Neural crest cell (in vitro differentiated cells): ENCODE data around the gene ARHGAP20. TPM values are rescaled to one million over a fixed set of nuclear protein-coding genes. Genes with fewer than 3 reads are reported as not detected.
A peak's percentile ranks its signal among the peaks of the same experiment; 100 is the strongest.

Experiments used
- DNase-seq: peaks from one replicate; pipeline ENCODE4 v3.0.0; 2021; ENCODE audit warnings: low read depth, mixed read lengths, low spot score
- H3K27ac Mint-ChIP-seq: one replicate; pipeline ENCODE4 v1.8.0; 2021; ENCODE audit warnings: mild to moderate bottlenecking, mixed read lengths; ENCODE audit not compliant: unreplicated experiment
- H3K27me3 Mint-ChIP-seq: 2 replicates; pipeline ENCODE4 v1.8.0; 2021; ENCODE audit warnings: low read depth, mild to moderate bottlenecking, mixed read lengths
- H3K36me3 Mint-ChIP-seq: 2 replicates; pipeline ENCODE4 v1.8.0; 2021; ENCODE audit warnings: low read depth, mild to moderate bottlenecking, mixed read lengths
- H3K4me1 Mint-ChIP-seq: 2 replicates; pipeline ENCODE4 v1.8.0; 2021; ENCODE audit warnings: mixed read lengths
- H3K4me3 Mint-ChIP-seq: one replicate; pipeline ENCODE4 v1.8.0; 2021; ENCODE audit warnings: mild to moderate bottlenecking, mixed read lengths
- H3K9me3 Mint-ChIP-seq: 2 replicates; pipeline ENCODE4 v1.8.0; 2021; ENCODE audit warnings: mixed read lengths
- long read RNA-seq: library from polyadenylated mRNA; unstranded; transcript quantifications from one replicate; pipeline ENCODE4 v2.0.0, GENCODE V29; 2020
- total RNA-seq: library from RNA; stranded (reverse); gene quantifications from 2 replicates; pipeline ENCODE4 v1.2.1, GENCODE V29; 2021
- TF ChIP-seq, protein P1 (sequence below): fragments of 200-600 bp; sonication (generic); conservative IDR thresholded peaks from 2 replicates; pipeline ENCODE4 v1.5.0; 2021; ENCODE audit warnings: antibody characterized with exemption, mild to moderate bottlenecking

Gene ARHGAP20, protein sequence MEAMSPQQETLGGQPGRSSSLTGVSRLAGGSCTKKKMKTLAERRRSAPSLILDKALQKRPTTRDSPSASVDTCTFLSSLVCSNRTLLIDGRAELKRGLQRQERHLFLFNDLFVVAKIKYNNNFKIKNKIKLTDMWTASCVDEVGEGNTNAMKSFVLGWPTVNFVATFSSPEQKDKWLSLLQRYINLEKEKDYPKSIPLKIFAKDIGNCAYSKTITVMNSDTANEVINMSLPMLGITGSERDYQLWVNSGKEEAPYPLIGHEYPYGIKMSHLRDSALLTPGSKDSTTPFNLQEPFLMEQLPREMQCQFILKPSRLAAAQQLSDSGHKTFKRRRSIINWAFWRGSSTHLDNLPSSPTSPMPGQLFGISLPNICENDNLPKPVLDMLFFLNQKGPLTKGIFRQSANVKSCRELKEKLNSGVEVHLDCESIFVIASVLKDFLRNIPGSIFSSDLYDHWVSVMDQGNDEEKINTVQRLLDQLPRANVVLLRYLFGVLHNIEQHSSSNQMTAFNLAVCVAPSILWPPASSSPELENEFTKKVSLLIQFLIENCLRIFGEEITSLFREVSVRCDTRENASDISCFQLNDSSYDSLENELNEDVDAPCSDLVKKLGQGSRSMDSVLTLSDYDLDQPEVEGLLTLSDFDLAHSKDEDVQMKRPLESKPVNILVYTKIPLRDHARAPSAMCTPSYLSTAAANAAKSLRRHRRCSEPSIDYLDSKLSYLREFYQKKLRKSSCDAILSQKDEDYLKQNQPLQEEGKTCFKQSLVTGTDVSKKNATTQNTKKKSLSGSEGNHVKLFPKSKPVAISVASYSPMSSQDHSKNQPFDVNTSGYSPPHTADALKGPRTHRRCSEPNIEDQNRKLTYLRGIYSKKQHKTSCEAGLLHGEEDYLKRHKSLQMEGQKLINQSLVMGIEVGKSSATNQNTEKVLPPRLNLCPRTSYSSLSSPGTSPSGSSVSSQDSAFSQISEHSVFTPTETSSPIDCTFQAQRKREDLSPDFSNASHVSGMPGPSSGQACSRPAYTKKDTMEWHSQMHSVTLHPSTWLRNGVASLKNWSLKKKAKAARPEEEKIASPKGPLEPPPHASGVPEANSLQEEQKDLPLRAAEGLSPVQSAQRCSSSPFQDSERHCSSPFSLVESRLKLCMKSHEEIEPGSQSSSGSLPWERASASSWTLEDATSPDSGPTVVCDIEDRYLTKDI
- total RNA-seq: 0.20 and 0.23 TPM in 2 replicates
- long read RNA-seq: 0 reads

GRCh38 chr11:110711776-110712658 is at the start of gene ARHGAP20:
ARHGAP20 (minus strand) TSS chr11:110712437; CDS start chr11:110712231, 206 bp downstream.
- Mint-ChIP-seq H3K36me3 (no peaks in the 10 kb centered on the region), H3K27me3 (peaks cover 48% of the 10 kb centered on the region), H3K27ac (no peak within 1 kb of the TSS), H3K4me1 (peaks cover 14% of the 10 kb centered on the region), H3K4me3 (peak within 1 kb of the TSS; percentile 82), H3K9me3 (no peaks in the 10 kb centered on the region)
- DNase-seq: peak; percentile 48
- TF ChIP-seq, protein P1, sequence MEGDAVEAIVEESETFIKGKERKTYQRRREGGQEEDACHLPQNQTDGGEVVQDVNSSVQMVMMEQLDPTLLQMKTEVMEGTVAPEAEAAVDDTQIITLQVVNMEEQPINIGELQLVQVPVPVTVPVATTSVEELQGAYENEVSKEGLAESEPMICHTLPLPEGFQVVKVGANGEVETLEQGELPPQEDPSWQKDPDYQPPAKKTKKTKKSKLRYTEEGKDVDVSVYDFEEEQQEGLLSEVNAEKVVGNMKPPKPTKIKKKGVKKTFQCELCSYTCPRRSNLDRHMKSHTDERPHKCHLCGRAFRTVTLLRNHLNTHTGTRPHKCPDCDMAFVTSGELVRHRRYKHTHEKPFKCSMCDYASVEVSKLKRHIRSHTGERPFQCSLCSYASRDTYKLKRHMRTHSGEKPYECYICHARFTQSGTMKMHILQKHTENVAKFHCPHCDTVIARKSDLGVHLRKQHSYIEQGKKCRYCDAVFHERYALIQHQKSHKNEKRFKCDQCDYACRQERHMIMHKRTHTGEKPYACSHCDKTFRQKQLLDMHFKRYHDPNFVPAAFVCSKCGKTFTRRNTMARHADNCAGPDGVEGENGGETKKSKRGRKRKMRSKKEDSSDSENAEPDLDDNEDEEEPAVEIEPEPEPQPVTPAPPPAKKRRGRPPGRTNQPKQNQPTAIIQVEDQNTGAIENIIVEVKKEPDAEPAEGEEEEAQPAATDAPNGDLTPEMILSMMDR: peak; percentile 23

DNA sequence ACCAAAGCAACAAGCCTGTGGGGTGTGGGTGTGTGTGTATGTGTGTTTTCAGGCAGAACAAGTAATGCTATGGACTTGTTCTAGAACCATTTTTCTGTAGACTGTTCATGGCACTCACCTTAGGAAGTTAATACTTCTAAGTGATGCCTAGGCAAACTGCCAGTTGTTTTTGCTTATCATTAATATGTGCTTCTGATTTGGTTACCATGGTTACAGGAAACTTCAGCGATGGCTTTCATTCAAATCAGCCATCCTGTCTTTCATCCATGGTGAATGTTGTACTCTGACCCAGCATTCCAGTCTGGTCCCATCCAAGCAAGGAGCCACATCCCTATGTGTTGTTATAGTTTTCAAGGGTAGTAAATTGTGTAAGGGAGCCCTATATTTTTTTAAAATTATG is 49.8 kb upstream of the ARHGAP20 start:
- H3K4me3 Mint-ChIP-seq: no peak overlapping the region
- H3K36me3 Mint-ChIP-seq: no peaks in the 10 kb centered on the region
- DNase-seq: no peak
- H3K27me3 Mint-ChIP-seq: no peaks in the 10 kb centered on the region
- no peak overlapping the region for H3K27ac Mint-ChIP-seq
- H3K9me3 Mint-ChIP-seq: no peaks in the 10 kb centered on the region
- TF ChIP-seq, protein P1: no peak
- H3K4me1 Mint-ChIP-seq: peaks cover 6% of the 10 kb centered on the region

GRCh38 chr11:110761131-110761530 is 48.9 kb upstream of the ARHGAP20 start:
- Mint-ChIP-seq H3K9me3 (no peaks in the 10 kb centered on the region), H3K4me1 (peaks cover 6% of the 10 kb centered on the region), H3K27ac (no peak overlapping the region), H3K27me3 (no peaks in the 10 kb centered on the region), H3K4me3 (no peak overlapping the region), H3K36me3 (no peaks in the 10 kb centered on the region)
- DNase-seq: no peak
- TF ChIP-seq, protein P1: no peak

GRCh38 chr11:110759972-110760381 is 47.7 kb upstream of the ARHGAP20 start:
- H3K27me3 Mint-ChIP-seq: no peaks in the 10 kb centered on the region

More at GRCh38 chr11:110759972-110760381, 47.7 kb upstream of the ARHGAP20 start:
- no peaks in the 10 kb centered on the region for H3K36me3 Mint-ChIP-seq
- H3K4me3 Mint-ChIP-seq: no peak overlapping the region
- no peaks in the 10 kb centered on the region for H3K9me3 Mint-ChIP-seq
- TF ChIP-seq, protein P1: no peak
- H3K27ac Mint-ChIP-seq: no peak overlapping the region
- H3K4me1 Mint-ChIP-seq: peaks cover 6% of the 10 kb centered on the region
- no peak for DNase-seq
